GM23248 (cell line): ENCODE measurements around the gene ATP8A2. TPM values are rescaled to one million over a fixed set of nuclear protein-coding genes. Genes with fewer than 3 reads are reported as not detected.

Source experiments
- DNase-seq: peaks from one replicate; pipeline ENCODE4 v3.0.0-alpha.2; 2015
- H2AFZ ChIP-seq: fragments of 200-600 bp; sonication (generic); 2 replicates; pipeline ENCODE4 v1.6.1; 2016; ENCODE audit warnings: antibody characterized with exemption
- H3F3A ChIP-seq: fragments of 200-600 bp; sonication (generic); 2 replicates; pipeline ENCODE4 v1.6.1; 2016; ENCODE audit warnings: mild to moderate bottlenecking, antibody characterized with exemption, mixed run types; ENCODE audit not compliant: insufficient read depth
- H3K27ac ChIP-seq: fragments of 200-600 bp; sonication (generic); 2 replicates; pipeline ENCODE4 v1.5.1; 2016; ENCODE audit warnings: mild to moderate bottlenecking
- H3K27me3 ChIP-seq: fragments of 200-600 bp; sonication (generic); replicated peaks from 2 replicates; pipeline ENCODE4 v1.6.1; 2016; ENCODE audit warnings: mild to moderate bottlenecking; ENCODE audit not compliant: insufficient read depth
- H3K36me3 ChIP-seq: fragments of 200-600 bp; sonication (generic); 2 replicates; pipeline ENCODE4 v1.6.1; 2016; ENCODE audit warnings: low read depth, mild to moderate bottlenecking
- H3K4me1 ChIP-seq: fragments of 200-600 bp; sonication (generic); 2 replicates; pipeline ENCODE4 v1.6.1; 2016; ENCODE audit warnings: mild to moderate bottlenecking; ENCODE audit not compliant: insufficient read depth
- H3K4me2 ChIP-seq: fragments of 200-600 bp; sonication (generic); one replicate; pipeline ENCODE4 v1.6.1; 2016; ENCODE audit warnings: mild to moderate bottlenecking; ENCODE audit not compliant: unreplicated experiment
- H3K4me3 ChIP-seq: fragments of 200-600 bp; sonication (generic); 2 replicates; pipeline ENCODE4 v1.5.1; 2016; ENCODE audit warnings: mild to moderate bottlenecking
- H3K79me2 ChIP-seq: fragments of 200-600 bp; sonication (generic); 2 replicates; pipeline ENCODE4 v1.6.1; 2016; ENCODE audit warnings: mild to moderate bottlenecking; ENCODE audit not compliant: insufficient read depth
- H3K9ac ChIP-seq: fragments of 200-600 bp; sonication (generic); 2 replicates; pipeline ENCODE4 v1.6.1; 2016; ENCODE audit warnings: mild to moderate bottlenecking
- H3K9me2 ChIP-seq: fragments of 200-600 bp; sonication (generic); 2 replicates; pipeline ENCODE4 v1.6.1; 2016; ENCODE audit warnings: mixed run types, mild to moderate bottlenecking, moderate library complexity; ENCODE audit not compliant: insufficient read depth
- H3K9me3 ChIP-seq: fragments of 200-600 bp; sonication (generic); one replicate; pipeline ENCODE4 v1.6.1; 2017; ENCODE audit warnings: low read depth
- H4K20me1 ChIP-seq: fragments of 200-600 bp; sonication (generic); 2 replicates; pipeline ENCODE4 v1.6.0; 2016; ENCODE audit not compliant: insufficient read depth
- EZH2 ChIP-seq: fragments of 200-600 bp; sonication (generic); IDR thresholded peaks from 2 replicates; pipeline ENCODE4 v1.6.1; 2018; ENCODE audit warnings: antibody characterized with exemption, mild to moderate bottlenecking; ENCODE audit not compliant: insufficient read depth, poor library complexity, severe bottlenecking
- EZH2phosphoT487 ChIP-seq: fragments of 200-600 bp; sonication (generic); IDR thresholded peaks from 2 replicates; pipeline ENCODE4 v1.6.1; 2018; ENCODE audit warnings: antibody characterized with exemption, moderate library complexity, mild to moderate bottlenecking, low read depth; ENCODE audit not compliant: insufficient read depth
- WGBS, 2 experiments: methylation state at CpG; one replicate each; pipeline ENCODE4 v1.1.6; 2015 to 2017; ENCODE audit warnings: low lambda C conversion rate in 2 of 2, low coverage in 1 of 2; ENCODE audit errors: missing lambda C conversion rate in 2 of 2; 5-methylcytosine and 5-hydroxymethylcytosine counted together
- in situ Hi-C: fragments of 300-500 bp; cut with MboI; formaldehyde crosslinking; loops from 2 replicates; pipeline ENCODE4 v1.15.0; 2020
- polyA plus RNA-seq: library from polyadenylated mRNA; unstranded; fragments of >200 nt; fragmentation: Nextera tagmentation; extraction: Ambion mirVana; gene quantifications from 2 replicates; pipeline ENCODE4 v1.2.1, GENCODE V29; 2016
- total RNA-seq: library from RNA; depleted of rRNA; stranded (reverse); fragments of >200 nt; shearing (Covaris generic); gene quantifications from 2 replicates; pipeline ENCODE4 v1.2.3, GENCODE V29; 2014

The ATP8A2 gene
- total and polyA plus RNA-seq, 2 experiments from 2014 or later, result under 0.01 to 0.05 TPM

DNA sequence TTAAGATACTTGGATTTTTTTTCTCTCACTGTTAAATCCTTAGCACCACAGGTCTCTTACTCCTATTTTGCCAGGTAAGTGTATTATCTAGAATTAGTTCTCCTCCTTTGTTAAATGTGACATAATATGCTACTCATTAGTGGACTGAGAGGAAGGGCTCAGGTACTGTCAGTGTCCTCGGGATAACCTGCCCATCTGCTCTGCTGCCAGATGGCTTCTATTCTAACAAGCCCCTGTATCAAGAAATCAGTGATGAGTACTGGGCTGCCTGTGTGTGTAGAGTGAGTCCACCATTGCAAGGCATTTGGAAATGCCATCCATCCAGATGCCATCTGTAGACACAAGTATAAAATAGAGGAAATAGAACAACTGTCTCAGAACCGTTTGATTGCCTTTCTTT, 209.6 kb downstream of the ATP8A2 start:
- no peaks in the 10 kb centered on the region for H4K20me1 ChIP-seq
- no peak overlapping the region for H3K4me3 ChIP-seq
- no peak for TF ChIP-seq EZH2phosphoT487
- TF ChIP-seq EZH2, result no peak
- no peaks in the 10 kb centered on the region for H3K9me2 ChIP-seq
- in situ Hi-C loops, result loop anchor here (25.0 kb wide), 1 partner anchor 1131 kb away; no protein-coding TSS in a partner anchor
- H2AFZ ChIP-seq, result no peak overlapping the region
- no peaks in the 10 kb centered on the region for H3K27me3 ChIP-seq
- H3K4me2 ChIP-seq, result no peak overlapping the region
- 18 to 19% methylated on average over 2 of the region's 2 CpGs for WGBS, 2 experiments
- no peaks in the 10 kb centered on the region for H3K79me2 ChIP-seq
- DNase-seq, result no peak
- H3K4me1 ChIP-seq, result no peaks in the 10 kb centered on the region
- H3K27ac ChIP-seq, result no peak overlapping the region
- no peak overlapping the region for H3K9ac ChIP-seq
- H3K36me3 ChIP-seq, result no peaks in the 10 kb centered on the region
- no peaks in the 10 kb centered on the region for H3F3A ChIP-seq
- H3K9me3 ChIP-seq, result no peaks in the 10 kb centered on the region

DNA sequence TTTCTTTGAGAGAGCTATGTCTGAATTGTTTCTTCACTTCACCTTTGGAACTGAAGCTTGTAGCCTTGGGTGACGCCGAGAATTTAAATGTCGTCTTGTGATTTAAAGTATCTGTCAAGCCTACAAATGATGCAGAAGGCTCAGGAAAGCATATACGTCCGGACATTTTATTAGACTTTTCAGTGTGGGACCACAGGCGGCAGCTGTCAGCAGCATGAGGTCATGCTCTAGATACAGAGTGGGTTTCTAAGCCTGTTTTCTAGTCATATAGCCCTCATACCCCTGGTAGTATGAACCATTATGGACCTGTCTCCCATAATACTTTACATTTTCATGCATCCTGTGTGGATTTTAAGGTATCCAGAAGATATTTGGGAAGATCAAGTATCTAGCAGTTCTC, 212.3 kb downstream of the ATP8A2 start:
- no peaks in the 10 kb centered on the region for H3K36me3 ChIP-seq
- H3K27me3 ChIP-seq, result no peaks in the 10 kb centered on the region
- H3K79me2 ChIP-seq, result no peaks in the 10 kb centered on the region
- H3K27ac ChIP-seq, result no peak overlapping the region
- no peaks in the 10 kb centered on the region for H3K4me1 ChIP-seq
- DNase-seq, result no peak
- H2AFZ ChIP-seq, result no peak overlapping the region
- no peaks in the 10 kb centered on the region for H4K20me1 ChIP-seq
- WGBS, 2 experiments, result 49 to 52% methylated on average over 6 of the region's 6 CpGs
- no peak overlapping the region for H3K4me2 ChIP-seq
- no peak overlapping the region for H3K4me3 ChIP-seq
- H3K9me3 ChIP-seq, result no peaks in the 10 kb centered on the region
- TF ChIP-seq EZH2 (no peak), EZH2phosphoT487 (no peak)
- no peak overlapping the region for H3K9ac ChIP-seq
- H3F3A ChIP-seq, result no peaks in the 10 kb centered on the region
- H3K9me2 ChIP-seq, result no peaks in the 10 kb centered on the region
- in situ Hi-C loops, result loop anchor here (25.0 kb wide), 1 partner anchor 1128 kb away; no protein-coding TSS in a partner anchor

DNA sequence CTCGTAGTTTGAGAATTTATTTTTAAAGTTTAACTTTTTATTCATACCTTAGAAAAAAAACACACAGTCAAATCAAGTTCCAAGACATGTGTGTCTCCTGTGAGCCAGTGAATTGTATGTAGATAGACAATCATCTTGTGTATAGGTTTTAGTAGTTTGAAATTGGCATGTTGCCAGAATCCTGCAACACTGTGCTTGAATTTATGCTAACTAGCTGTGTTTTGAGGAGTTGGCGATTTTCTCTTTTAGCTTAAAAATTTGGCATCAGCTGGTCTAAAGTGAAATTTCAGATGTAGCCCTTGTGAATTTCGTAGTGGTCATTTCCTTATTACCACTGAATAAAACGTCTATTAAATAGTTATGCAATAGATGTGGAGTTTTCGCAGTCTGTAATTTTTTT, 213.2 kb downstream of the ATP8A2 start:
- no peak overlapping the region for H3K27ac ChIP-seq
- H3K36me3 ChIP-seq, result no peaks in the 10 kb centered on the region
- no peak overlapping the region for H3K9ac ChIP-seq
- no peaks in the 10 kb centered on the region for H4K20me1 ChIP-seq
- 41 to 47% methylated on average over 5 of the region's 5 CpGs for WGBS, 2 experiments
- in situ Hi-C loops, result loop anchor here (25.0 kb wide), 1 partner anchor 1127 kb away; no protein-coding TSS in a partner anchor
- H3K27me3 ChIP-seq, result no peaks in the 10 kb centered on the region
- H3K9me2 ChIP-seq, result no peaks in the 10 kb centered on the region
- TF ChIP-seq EZH2phosphoT487 (no peak), EZH2 (no peak)
- H3K9me3 ChIP-seq, result no peaks in the 10 kb centered on the region
- no peaks in the 10 kb centered on the region for H3F3A ChIP-seq
- H3K4me3 ChIP-seq, result no peak overlapping the region
- DNase-seq, result no peak
- H3K79me2 ChIP-seq, result no peaks in the 10 kb centered on the region
- no peaks in the 10 kb centered on the region for H3K4me1 ChIP-seq
- no peak overlapping the region for H2AFZ ChIP-seq
- H3K4me2 ChIP-seq, result no peak overlapping the region

GRCh38 chr13:25587326-25587980, 215.7 kb downstream of the ATP8A2 start:
- no peaks in the 10 kb centered on the region for H3F3A ChIP-seq
- H3K4me3 ChIP-seq, result no peak overlapping the region
- H3K27me3 ChIP-seq, result no peaks in the 10 kb centered on the region
- H2AFZ ChIP-seq, result no peak overlapping the region
- no peaks in the 10 kb centered on the region for H3K79me2 ChIP-seq
- no peak for DNase-seq
- no peaks in the 10 kb centered on the region for H3K9me2 ChIP-seq
- TF ChIP-seq EZH2 (no peak), EZH2phosphoT487 (no peak)
- no peaks in the 10 kb centered on the region for H3K9me3 ChIP-seq
- no peak overlapping the region for H3K4me2 ChIP-seq
- 10 to 16% methylated on average over 1 of the region's 1 CpG for WGBS, 2 experiments
- no peaks in the 10 kb centered on the region for H3K36me3 ChIP-seq
- H4K20me1 ChIP-seq, result no peaks in the 10 kb centered on the region
- in situ Hi-C loops, result loop anchor here (25.0 kb wide), 1 partner anchor 1125 kb away; no protein-coding TSS in a partner anchor
- no peak overlapping the region for H3K27ac ChIP-seq
- no peak overlapping the region for H3K9ac ChIP-seq
- no peaks in the 10 kb centered on the region for H3K4me1 ChIP-seq
